ENCODE data around the gene MYLIP.

DNA sequence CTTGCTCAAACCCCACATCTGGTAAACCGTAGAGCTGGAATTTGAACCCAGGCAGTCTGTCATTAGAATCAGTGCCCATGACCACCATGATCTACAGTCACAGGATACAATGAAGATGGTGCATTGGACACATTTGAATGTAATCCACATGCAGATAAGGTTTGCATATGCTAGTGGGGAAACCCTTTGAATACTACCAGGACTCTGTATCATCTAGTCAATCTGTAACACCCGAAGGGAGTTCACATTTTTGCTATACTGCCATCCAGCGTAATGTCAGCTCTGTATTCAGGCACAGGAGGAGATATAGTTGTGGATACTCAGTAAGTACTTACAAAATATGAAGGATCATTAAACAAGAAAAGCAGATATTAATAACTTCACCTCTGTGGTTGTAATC is 40.5 kb upstream of the MYLIP start:
- TF ChIP-seq, protein P1, sequence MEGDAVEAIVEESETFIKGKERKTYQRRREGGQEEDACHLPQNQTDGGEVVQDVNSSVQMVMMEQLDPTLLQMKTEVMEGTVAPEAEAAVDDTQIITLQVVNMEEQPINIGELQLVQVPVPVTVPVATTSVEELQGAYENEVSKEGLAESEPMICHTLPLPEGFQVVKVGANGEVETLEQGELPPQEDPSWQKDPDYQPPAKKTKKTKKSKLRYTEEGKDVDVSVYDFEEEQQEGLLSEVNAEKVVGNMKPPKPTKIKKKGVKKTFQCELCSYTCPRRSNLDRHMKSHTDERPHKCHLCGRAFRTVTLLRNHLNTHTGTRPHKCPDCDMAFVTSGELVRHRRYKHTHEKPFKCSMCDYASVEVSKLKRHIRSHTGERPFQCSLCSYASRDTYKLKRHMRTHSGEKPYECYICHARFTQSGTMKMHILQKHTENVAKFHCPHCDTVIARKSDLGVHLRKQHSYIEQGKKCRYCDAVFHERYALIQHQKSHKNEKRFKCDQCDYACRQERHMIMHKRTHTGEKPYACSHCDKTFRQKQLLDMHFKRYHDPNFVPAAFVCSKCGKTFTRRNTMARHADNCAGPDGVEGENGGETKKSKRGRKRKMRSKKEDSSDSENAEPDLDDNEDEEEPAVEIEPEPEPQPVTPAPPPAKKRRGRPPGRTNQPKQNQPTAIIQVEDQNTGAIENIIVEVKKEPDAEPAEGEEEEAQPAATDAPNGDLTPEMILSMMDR (tag by site-specific recombination; IDR thresholded peaks at IDR 0.05), result no peak
- no peak for TF ChIP-seq REST (tag by site-specific recombination; IDR thresholded peaks at IDR 0.05)
- TF ChIP-seq ZXDB (tag by site-specific recombination; IDR thresholded peaks at IDR 0.05), result no peak
- no peak for TF ChIP-seq MEIS1 (CRISPR knock-in tag; IDR thresholded peaks at IDR 0.05; ENCODE audit: borderline replicate concordance)
- TF ChIP-seq, protein P2, sequence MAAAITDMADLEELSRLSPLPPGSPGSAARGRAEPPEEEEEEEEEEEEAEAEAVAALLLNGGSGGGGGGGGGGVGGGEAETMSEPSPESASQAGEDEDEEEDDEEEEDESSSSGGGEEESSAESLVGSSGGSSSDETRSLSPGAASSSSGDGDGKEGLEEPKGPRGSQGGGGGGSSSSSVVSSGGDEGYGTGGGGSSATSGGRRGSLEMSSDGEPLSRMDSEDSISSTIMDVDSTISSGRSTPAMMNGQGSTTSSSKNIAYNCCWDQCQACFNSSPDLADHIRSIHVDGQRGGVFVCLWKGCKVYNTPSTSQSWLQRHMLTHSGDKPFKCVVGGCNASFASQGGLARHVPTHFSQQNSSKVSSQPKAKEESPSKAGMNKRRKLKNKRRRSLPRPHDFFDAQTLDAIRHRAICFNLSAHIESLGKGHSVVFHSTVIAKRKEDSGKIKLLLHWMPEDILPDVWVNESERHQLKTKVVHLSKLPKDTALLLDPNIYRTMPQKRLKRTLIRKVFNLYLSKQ (tag by site-specific recombination; IDR thresholded peaks at IDR 0.05; ENCODE audit: borderline replicate concordance), result no peak
